GM19395 (cell line): ENCODE results near the gene CFAP45.

Source experiments
- ATAC-seq: cut with Tn5 transposase; IDR thresholded peaks from one replicate; pipeline ENCODE4 v1.9.1; 2021; ENCODE audit warnings: mild to moderate bottlenecking, moderate library complexity; ENCODE audit not compliant: unreplicated experiment

The CFAP45 gene

GRCh38 chr1:159880430-159880829 lies 19.5 kb downstream of the CFAP45 start:
- ATAC-seq, result no peak

GRCh38 chr1:159879977-159880376 lies 20.0 kb downstream of the CFAP45 start:
- ATAC-seq, result no peak

GRCh38 chr1:159879136-159879535 lies 20.8 kb downstream of the CFAP45 start:
- no peak for ATAC-seq

- ATAC-seq, result no peak
These were observed 22.1 kb downstream of the CFAP45 start for GRCh38 chr1:159877695-159878444.

DNA sequence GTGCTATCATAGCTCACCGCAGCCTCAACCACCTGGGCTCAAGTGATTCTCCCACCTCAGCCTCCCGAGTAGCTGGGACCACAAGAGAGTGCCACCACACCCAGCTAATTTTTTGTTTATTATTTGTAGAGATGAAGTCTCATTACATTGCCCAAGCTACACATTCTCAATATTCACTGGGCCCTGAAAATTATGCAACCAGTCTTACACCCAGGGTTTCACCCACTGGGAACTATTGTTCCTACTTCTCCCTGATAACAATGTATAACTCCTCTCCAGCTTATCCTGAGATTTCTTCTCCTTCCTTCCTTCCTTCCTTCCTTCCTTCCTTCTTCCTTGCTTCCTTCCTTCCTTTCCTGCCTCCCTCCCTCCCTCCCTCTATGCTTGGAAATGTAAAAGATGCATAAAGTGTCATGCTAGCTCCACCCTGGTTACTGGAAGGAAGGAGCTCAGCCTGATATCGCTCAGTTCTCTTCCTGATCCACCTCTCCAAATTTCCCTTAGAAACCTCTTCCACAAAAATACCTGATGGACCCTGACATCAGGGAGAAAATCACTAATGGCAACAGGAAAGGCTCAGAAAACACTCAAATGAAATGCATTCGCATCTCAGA lies 26.3 kb downstream of the CFAP45 start:
- ATAC-seq, result no peak

DNA sequence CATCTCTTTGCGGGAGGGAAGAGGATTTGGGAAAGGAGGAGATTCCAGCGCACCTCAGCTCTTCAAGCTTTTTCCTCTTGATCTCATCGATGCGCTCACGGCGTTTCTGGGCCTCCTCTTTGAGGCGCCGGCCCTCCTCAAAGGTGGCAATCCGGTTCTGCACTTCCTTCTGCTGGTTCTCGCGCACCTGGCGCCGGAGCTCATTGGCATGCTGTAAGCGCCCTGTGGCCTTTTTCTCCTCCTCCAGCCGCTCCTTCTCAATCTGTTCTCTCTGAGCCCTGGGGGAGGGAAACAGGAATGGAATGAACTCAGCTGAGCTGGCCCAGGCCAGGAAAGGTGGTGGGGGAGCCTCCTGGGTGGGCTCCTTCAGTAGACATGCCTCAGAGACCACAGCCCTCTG lies 27.1 kb downstream of the CFAP45 start:
- ATAC-seq, result no peak

DNA sequence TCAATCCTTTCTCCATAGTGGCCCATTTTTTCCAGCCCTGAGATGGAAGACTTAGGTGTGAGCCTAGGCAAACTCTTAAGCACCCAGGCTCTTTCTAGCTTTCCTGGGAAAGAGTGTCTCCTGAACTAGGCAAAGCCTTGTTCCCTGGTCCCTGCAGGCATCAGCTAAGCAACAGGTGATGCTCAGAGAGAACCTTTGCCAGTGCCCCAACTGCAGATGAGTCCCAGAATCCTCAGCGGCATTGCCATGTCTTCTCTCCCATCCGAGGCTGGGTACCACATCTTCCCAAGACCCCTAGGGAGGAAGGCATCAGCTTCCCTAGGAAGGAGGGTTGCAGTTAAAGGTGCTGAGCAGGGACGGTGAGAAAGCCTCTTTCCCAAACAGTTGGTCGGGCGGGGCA lies 29.3 kb downstream of the CFAP45 start:
- ATAC-seq, result no peak

GRCh38 chr1:159869607-159870006 lies 30.4 kb downstream of the CFAP45 start:
- no peak for ATAC-seq

- no peak for ATAC-seq
These were observed 30.8 kb downstream of the CFAP45 start for GRCh38 chr1:159869173-159869572.

GRCh38 chr1:159868766-159869165 lies 31.2 kb downstream of the CFAP45 start:
- ATAC-seq, result no peak

DNA sequence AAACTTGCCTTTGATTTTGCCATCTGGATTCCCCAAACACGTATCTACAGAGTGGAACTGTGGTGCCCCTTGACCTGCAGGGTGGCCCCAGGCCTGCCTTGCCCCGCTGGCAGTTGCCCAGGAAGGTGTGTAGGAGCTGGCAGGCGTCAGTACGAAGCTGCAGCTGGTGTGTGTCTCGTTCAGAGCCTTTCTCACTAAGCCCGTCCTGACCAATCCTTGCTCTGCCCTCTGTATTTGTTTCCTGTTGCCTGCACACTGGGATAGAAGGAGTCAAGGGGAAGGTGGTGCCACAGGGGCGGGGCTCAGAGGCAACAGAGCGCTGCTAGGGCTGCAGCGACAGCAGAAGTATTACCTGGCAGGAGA lies 32.3 kb downstream of the CFAP45 start:
- ATAC-seq, result no peak

GRCh38 chr1:159866905-159867663 lies 32.9 kb downstream of the CFAP45 start:
- ATAC-seq, result no peak

GRCh38 chr1:159866066-159866465 lies 33.9 kb downstream of the CFAP45 start:
- ATAC-seq, result no peak

DNA sequence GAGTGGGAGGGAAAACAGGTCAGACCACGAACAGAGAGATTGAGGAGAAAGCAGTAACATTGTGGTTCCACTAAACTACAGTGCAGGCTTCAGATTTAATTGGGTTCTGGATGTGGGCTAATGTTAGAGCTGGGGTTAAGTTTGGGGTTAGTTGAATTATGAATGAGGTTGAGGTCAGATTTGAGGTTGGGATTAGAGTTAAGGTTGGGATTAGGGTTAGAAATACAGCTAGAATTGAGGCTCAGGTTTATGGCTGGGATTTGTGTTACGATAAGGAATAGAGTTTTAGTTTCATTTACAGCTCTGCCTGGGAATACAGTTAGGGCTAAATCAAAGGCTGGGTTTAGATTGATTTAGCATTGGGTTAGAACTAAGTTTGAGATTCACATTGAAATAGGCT lies 35.7 kb downstream of the CFAP45 start:
- no peak for ATAC-seq

- no peak for ATAC-seq
These were observed 37.4 kb downstream of the CFAP45 start, which contains the start of gene VSIG8 for GRCh38 chr1:159862557-159862956. TSS of gene VSIG8 (minus strand) at chr1:159862657. CDS start at chr1:159862521, 136 bp downstream.

DNA sequence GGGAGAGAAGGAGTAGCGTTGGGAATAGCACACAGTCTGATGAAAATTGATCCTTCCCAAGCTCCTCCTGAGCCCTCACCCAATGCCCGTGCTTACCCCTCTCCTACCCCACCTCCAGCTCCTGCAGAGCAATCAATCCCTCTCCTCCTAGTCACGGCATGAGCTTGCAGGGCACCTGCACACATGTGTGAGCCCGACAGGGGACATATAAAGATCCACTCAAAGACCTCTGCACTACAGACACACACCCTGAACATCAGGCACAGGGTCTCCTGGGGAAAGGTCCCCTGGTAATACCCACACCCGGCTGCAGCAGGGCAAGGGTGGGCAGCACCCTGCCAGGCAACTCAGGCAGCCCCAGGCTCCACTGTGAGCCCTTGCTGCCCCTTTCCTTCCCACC lies 37.9 kb downstream of the CFAP45 start:
- ATAC-seq, result no peak

GRCh38 chr1:159861218-159861617 lies 38.7 kb downstream of the CFAP45 start:
- no peak for ATAC-seq

- no peak for ATAC-seq
These were observed 39.5 kb downstream of the CFAP45 start for GRCh38 chr1:159860456-159860855.

DNA sequence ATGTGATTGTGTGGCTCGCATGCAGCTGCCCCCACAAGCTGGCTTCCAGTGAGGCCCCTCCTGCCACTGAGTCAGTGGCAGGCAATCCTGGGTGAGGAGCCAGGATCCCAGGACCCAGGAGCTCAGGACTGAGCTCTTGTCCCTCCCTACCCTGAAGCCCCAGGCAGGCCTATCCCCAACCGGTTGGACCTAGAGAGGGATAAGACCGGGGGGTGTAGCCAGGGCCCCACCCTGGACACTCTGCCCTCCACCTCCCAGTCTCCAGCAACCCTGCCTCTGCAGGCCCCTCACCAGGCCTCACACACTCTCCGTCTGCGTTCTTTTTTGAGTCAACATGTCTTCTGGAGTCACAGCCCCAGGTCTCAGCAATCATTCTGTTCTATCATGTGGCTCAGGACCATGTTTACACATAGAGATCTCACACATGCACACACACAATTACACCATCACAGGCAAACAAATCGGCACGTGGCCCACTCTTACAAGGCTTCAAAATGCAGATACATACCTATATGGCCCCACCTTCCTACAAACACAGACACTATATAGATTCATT lies 40.1 kb downstream of the CFAP45 start:
- no peak for ATAC-seq

GRCh38 chr1:159857889-159858288 lies 42.1 kb downstream of the CFAP45 start:
- ATAC-seq, result no peak

GRCh38 chr1:159856576-159856975 lies 43.4 kb downstream of the CFAP45 start:
- ATAC-seq, result no peak

DNA sequence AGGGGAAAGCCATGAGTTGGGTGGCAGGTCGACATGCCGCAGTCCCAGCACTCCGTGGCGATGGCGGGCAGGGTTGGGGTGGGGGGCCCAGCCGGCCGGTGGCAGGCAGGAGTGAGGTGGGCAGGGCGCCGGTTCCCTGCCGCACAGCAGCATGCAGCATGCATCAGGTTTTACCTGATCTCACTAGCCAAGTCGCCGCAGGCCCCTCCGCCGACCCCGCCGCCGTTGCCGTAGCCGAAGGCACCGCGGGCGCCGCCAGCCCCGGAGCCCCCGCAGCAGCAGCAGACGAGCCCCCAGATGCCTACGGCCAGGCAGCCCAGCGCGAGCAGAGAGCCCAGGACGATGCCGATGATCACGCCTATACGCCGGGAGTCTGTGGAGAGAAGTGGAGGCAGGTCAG lies 44.3 kb downstream of the CFAP45 start:
- ATAC-seq, result no peak
